Epithelial cell of alveolus of lung (primary cell): ENCODE results near the gene MACROH2A2. TPM values are rescaled to one million over a fixed set of nuclear protein-coding genes. Genes with fewer than 3 reads are reported as not detected.

Source experiments
- total RNA-seq: library from RNA; depleted of rRNA; stranded (reverse); fragments of >200 nt; gene quantifications from 2 replicates; pipeline ENCODE4 v1.2.1, GENCODE V29; 2015

The MACROH2A2 gene
- 30.7 and 42.5 TPM in 2 replicates for total RNA-seq

GRCh38 chr10:70052462-70053217 is at the start of gene MACROH2A2:
TSS of gene MACROH2A2 (plus strand) at chr10:70052846. CDS start at chr10:70075659, 22,813 bp downstream.

GRCh38 chr10:70132098-70133029 is 79.7 kb downstream of the MACROH2A2 start, which contains the start of gene AIFM2:
TSS of gene AIFM2 (minus strand) at chr10:70132825. CDS start at chr10:70124084, 8,741 bp downstream.

DNA sequence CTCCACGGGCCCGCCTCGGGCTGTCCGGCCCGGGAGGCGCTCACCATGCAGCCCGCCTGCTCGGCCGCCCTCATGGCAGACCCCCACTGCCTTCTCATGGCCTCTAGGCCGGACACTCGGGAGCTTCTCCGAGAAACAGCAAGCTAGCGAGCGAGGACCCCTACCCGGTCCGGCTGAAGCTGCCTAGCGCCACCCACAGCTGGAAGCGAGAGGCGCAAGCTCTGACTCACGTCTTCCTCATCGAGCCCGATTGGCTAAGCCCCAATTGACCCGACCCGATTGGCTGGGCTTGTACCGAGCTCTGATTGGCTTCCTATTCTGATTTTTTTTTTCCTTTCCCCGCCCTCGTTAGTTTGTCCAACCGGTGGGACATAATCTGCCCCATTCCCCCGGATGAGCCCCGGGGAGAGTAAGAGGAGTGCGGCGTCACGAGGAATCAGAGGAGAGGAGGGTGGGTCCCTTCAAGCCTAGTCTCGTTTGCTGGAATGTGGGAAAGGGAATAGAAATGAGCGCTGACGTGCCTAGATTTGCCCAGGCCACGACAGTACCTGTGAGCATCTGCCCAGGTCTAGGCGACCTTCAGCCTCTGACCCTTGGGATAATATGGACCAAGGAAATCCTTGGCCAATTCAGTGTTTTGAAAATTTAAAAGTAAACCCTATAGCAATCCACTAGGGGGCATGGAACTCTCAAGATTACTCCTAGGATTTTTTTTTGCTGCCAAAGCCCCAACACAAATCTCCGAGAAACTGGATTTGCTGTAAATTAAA is 94.0 kb downstream of the MACROH2A2 start, which contains the start of gene TYSND1:
Gene TYSND1, minus strand, starts transcription at position 212 of the 770 bp plus-strand sequence. Its CDS starts 114 bp downstream, at position 98.

Other genes with a start within 250 kb of the MACROH2A2 start
- gene AIFM2, start 80.0 kb downstream of the MACROH2A2 start, total RNA-seq = 7.0 and 7.2 TPM in 2 replicates
- 7.9 and 10.6 TPM in 2 replicates for gene TYSND1, start 93.9 kb downstream of the MACROH2A2 start, total RNA-seq
- 83.7 and 89.1 TPM in 2 replicates for gene SAR1A, start 117.7 kb downstream of the MACROH2A2 start, total RNA-seq
- 122 and 169 TPM in 2 replicates for gene PPA1, start 180.6 kb downstream of the MACROH2A2 start, total RNA-seq
- gene NPFFR1, start 231.2 kb downstream of the MACROH2A2 start, total RNA-seq = not detected in 2 replicates